GM10847 (cell line): ENCODE measurements around the gene SCN5A.

Experiments used
- POLR2A ChIP-seq: IDR thresholded peaks from 2 replicates; pipeline ENCODE4 v1.6.1; 2011; ENCODE audit not compliant: insufficient read length; ENCODE audit errors: extremely low read depth

SCN5A gene

GRCh38 chr3:38510631-38511030 lies 138.9 kb downstream of the SCN5A start:
- TF ChIP-seq POLR2A = no peak

DNA sequence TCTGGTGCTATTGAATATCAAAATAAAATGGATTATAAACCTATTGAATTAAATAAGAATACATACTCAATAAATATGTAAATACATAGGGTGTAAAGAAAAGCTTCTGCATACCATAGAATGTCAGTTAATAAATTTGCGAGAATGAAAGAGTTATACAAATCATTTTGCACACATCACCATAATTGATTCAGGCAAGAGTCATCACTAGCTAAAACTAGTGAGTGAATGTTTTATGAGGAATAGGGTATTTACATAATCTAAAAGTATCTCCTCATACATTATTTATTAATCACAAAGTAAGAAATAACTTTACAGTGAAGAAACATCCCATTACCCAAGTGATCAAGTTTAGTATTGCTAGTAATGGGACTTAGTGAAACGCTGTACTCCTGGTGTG lies 139.8 kb downstream of the SCN5A start:
- TF ChIP-seq POLR2A = no peak

DNA sequence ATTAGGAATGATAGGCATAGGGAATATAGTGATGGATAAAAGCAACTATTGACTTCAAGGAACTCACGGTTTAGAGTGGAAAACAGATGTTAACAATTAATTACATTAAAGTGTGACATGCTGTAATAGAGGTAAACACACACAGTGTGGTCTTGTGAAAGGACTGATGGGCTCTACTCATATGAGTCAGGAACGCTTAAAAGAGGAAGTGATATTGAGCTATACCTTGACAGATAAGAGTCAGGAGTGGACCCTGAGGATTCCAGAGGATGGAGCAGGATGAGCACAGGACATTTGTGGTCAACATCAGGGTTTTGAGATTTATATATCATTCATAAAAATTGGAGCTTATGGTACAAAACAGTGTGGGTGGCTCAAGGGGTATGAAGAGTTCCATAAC lies 142.4 kb downstream of the SCN5A start:
- TF ChIP-seq POLR2A = no peak

GRCh38 chr3:38500688-38501417 lies 148.6 kb downstream of the SCN5A start:
- no peak for TF ChIP-seq POLR2A
